HK-2 (cell line): ENCODE results near the gene NDC1.
"Not testable (repeated sequence)": the region's sequence is repeated elsewhere in the genome, so short reads cannot be mapped to it uniquely, and the experiment has no call there.

ENCODE experiments used
- DNase-seq: peaks from one replicate; pipeline ENCODE4 v3.0.0-alpha.2; 2018; ENCODE audit not compliant: unreplicated experiment

NDC1 gene

GRCh38 chr1:53766194-53766742, 71.8 kb downstream of the NDC1 start:
- no peak for DNase-seq

- DNase-seq = no peak
Observed at GRCh38 chr1:53765657-53766056, 72.4 kb downstream of the NDC1 start.

GRCh38 chr1:53763911-53764310, 74.2 kb downstream of the NDC1 start:
- DNase-seq = no peak

GRCh38 chr1:53763461-53763860, 74.6 kb downstream of the NDC1 start:
- no peak for DNase-seq

GRCh38 chr1:53760497-53760896, 77.6 kb downstream of the NDC1 start:
- not testable (repeated sequence) for DNase-seq

GRCh38 chr1:53755874-53756273, 82.2 kb downstream of the NDC1 start:
- DNase-seq = no peak

GRCh38 chr1:53754484-53755312, 83.4 kb downstream of the NDC1 start:
- peak; percentile 30 for DNase-seq

GRCh38 chr1:53752281-53752680, 85.8 kb downstream of the NDC1 start:
- no peak for DNase-seq

GRCh38 chr1:53747841-53748240, 90.3 kb downstream of the NDC1 start:
- no peak for DNase-seq

GRCh38 chr1:53740621-53741105, 97.4 kb downstream of the NDC1 start:
- no peak for DNase-seq

GRCh38 chr1:53739109-53739681, 98.9 kb downstream of the NDC1 start, which contains the start of gene GLIS1:
TSS of gene GLIS1 (minus strand) at chr1:53739164. CDS start at chr1:53738064, 1,100 bp downstream.
- DNase-seq = peak; percentile 76

- DNase-seq = no peak
Observed at GRCh38 chr1:53738205-53739108, 99.6 kb downstream of the NDC1 start.

GRCh38 chr1:53737648-53738204, 100.4 kb downstream of the NDC1 start:
- no peak for DNase-seq

- no peak for DNase-seq
Observed at GRCh38 chr1:53736290-53736689, 101.8 kb downstream of the NDC1 start.

- DNase-seq = no peak
Observed at GRCh38 chr1:53735681-53736080, 102.4 kb downstream of the NDC1 start.

- DNase-seq = no peak
Observed at GRCh38 chr1:53735261-53735660, 102.8 kb downstream of the NDC1 start.

GRCh38 chr1:53734650-53735211, 103.4 kb downstream of the NDC1 start:
- DNase-seq = no peak

GRCh38 chr1:53733975-53734649, 104.0 kb downstream of the NDC1 start:
- no peak for DNase-seq

GRCh38 chr1:53733447-53733931, 104.6 kb downstream of the NDC1 start:
- DNase-seq = no peak

GRCh38 chr1:53732912-53733317, 105.2 kb downstream of the NDC1 start:
- no peak for DNase-seq
